Suppressor macrophage treated with lipopolysaccharide for 4 hours (primary cell): ENCODE measurements around the gene RAP1GAP.
"Not testable (repeated sequence)": the region's sequence is repeated elsewhere in the genome, so short reads cannot be mapped to it uniquely, and the experiment has no call there.

ENCODE experiments used
- DNase-seq: peaks from one replicate; pipeline ENCODE4 v3.0.0-alpha.2; 2020

Gene RAP1GAP

GRCh38 chr1:21567241-21568005 is 101.7 kb downstream of the RAP1GAP start:
- DNase-seq = no peak

GRCh38 chr1:21566361-21566760 is 102.8 kb downstream of the RAP1GAP start:
- not testable (repeated sequence) for DNase-seq

GRCh38 chr1:21565285-21565684 is 103.9 kb downstream of the RAP1GAP start:
- DNase-seq = no peak

GRCh38 chr1:21564521-21565095 is 104.5 kb downstream of the RAP1GAP start:
- DNase-seq = peak; percentile 40

- no peak for DNase-seq
These were observed 105.2 kb downstream of the RAP1GAP start for GRCh38 chr1:21563971-21564370.

GRCh38 chr1:21562896-21563295 is 106.3 kb downstream of the RAP1GAP start:
- no peak for DNase-seq

- DNase-seq = no peak
These were observed 108.1 kb downstream of the RAP1GAP start for GRCh38 chr1:21560916-21561638.

- DNase-seq = no peak
These were observed 109.2 kb downstream of the RAP1GAP start for GRCh38 chr1:21559788-21560567.

- no peak for DNase-seq
These were observed 115.8 kb downstream of the RAP1GAP start for GRCh38 chr1:21553116-21553926.

GRCh38 chr1:21552715-21553114 is 116.4 kb downstream of the RAP1GAP start:
- DNase-seq = peak; percentile 40

- DNase-seq = no peak
These were observed 118.2 kb downstream of the RAP1GAP start for GRCh38 chr1:21550866-21551475.

- peak; percentile 10 for DNase-seq
These were observed 119.1 kb downstream of the RAP1GAP start for GRCh38 chr1:21550097-21550496.

GRCh38 chr1:21547876-21548275 is 121.3 kb downstream of the RAP1GAP start:
- DNase-seq = no peak
